Type B pancreatic cell (in vitro differentiated cells): ENCODE measurements around the gene ZNF385A. TPM values are rescaled to one million over a fixed set of nuclear protein-coding genes. Genes with fewer than 3 reads are reported as not detected.
A peak's percentile ranks its signal among the peaks of the same experiment; 100 is the strongest.
"Not testable (repeated sequence)": the region's sequence is repeated elsewhere in the genome, so short reads cannot be mapped to it uniquely, and the experiment has no call there.

Source experiments
- DNase-seq: peaks from one replicate; pipeline ENCODE4 v3.0.0; 2021; ENCODE audit warnings: mixed read lengths; ENCODE audit not compliant: unreplicated experiment; ENCODE audit errors: extremely low spot score
- H3K27ac Mint-ChIP-seq: 2 replicates; pipeline ENCODE4 v1.8.0; 2021; ENCODE audit warnings: mild to moderate bottlenecking, mixed read lengths
- H3K27me3 Mint-ChIP-seq: 2 replicates; pipeline ENCODE4 v1.8.0; 2021; ENCODE audit warnings: mixed read lengths
- H3K36me3 Mint-ChIP-seq: 2 replicates; pipeline ENCODE4 v1.8.0; 2021; ENCODE audit warnings: mixed read lengths
- H3K4me1 Mint-ChIP-seq: one replicate; pipeline ENCODE4 v1.8.0; 2021; ENCODE audit warnings: mixed read lengths; ENCODE audit not compliant: unreplicated experiment
- H3K4me3 Mint-ChIP-seq: 2 replicates; pipeline ENCODE4 v1.8.0; 2021; ENCODE audit warnings: mild to moderate bottlenecking, mixed read lengths
- H3K9me3 Mint-ChIP-seq: 2 replicates; pipeline ENCODE4 v1.8.0; 2021; ENCODE audit warnings: mixed read lengths
- total RNA-seq: library from RNA; stranded (reverse); gene quantifications from 2 replicates; pipeline ENCODE4 v1.2.1, GENCODE V29; 2021; ENCODE audit warnings: low replicate concordance
- TF ChIP-seq, protein P1 (sequence below): fragments of 200-600 bp; sonication (generic); conservative IDR thresholded peaks from 2 replicates; pipeline ENCODE4 v1.5.0; 2021; ENCODE audit warnings: antibody characterized with exemption, mild to moderate bottlenecking

Gene ZNF385A
- total RNA-seq, 1 donor from 2014 or later: 29.5 TPM

- H3K27ac Mint-ChIP-seq: no peak overlapping the region
- no peak for DNase-seq
- TF ChIP-seq, protein P1, sequence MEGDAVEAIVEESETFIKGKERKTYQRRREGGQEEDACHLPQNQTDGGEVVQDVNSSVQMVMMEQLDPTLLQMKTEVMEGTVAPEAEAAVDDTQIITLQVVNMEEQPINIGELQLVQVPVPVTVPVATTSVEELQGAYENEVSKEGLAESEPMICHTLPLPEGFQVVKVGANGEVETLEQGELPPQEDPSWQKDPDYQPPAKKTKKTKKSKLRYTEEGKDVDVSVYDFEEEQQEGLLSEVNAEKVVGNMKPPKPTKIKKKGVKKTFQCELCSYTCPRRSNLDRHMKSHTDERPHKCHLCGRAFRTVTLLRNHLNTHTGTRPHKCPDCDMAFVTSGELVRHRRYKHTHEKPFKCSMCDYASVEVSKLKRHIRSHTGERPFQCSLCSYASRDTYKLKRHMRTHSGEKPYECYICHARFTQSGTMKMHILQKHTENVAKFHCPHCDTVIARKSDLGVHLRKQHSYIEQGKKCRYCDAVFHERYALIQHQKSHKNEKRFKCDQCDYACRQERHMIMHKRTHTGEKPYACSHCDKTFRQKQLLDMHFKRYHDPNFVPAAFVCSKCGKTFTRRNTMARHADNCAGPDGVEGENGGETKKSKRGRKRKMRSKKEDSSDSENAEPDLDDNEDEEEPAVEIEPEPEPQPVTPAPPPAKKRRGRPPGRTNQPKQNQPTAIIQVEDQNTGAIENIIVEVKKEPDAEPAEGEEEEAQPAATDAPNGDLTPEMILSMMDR: no peak
- no peaks in the 10 kb centered on the region for H3K36me3 Mint-ChIP-seq
- no peaks in the 10 kb centered on the region for H3K27me3 Mint-ChIP-seq
- H3K4me1 Mint-ChIP-seq: peaks cover 41% of the 10 kb centered on the region
- no peak overlapping the region for H3K4me3 Mint-ChIP-seq
- no peaks in the 10 kb centered on the region for H3K9me3 Mint-ChIP-seq
Observed at GRCh38 chr12:54358191-54358944, 26.2 kb downstream of the ZNF385A start.

DNA sequence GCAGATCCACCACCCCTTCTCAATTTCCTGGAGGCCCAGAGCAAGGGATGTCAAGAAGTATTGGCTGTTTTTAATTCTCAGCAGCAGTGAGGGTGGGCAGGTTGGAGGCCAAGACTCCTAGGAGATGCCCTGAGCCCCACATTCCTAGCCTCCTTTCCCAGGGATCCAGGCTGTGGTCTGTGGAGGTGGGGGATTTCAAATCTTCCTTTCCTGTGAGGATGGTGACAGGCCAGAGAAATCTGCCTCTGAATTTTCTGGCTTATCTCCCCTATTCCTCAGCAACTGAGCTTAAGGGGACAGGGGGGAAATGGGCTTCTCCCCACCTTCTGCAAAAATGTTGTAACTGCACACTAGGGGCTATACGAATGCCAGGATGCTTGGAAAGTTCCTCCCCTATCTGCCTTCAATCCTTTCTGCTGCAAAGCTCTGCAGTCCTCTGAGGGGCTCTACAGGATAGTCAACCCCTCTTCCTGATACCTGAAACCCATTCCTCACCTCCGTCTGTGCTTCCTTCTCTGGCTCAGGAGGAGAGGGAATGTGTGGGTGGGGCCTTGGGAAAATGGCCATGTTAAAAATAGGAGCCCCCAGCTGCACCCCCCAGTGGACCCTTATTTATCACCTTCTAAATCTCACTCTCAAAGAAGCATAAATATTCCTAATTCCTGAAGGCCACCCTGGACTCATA, 26.9 kb downstream of the ZNF385A start:
- peak overlapping the region; percentile 75 for H3K27ac Mint-ChIP-seq

GRCh38 chr12:54356951-54357356, 27.6 kb downstream of the ZNF385A start:
- peaks cover 55% of the 10 kb centered on the region for H3K4me1 Mint-ChIP-seq
- no peak for DNase-seq
- H3K27ac Mint-ChIP-seq: peak overlapping the region; percentile 75
- H3K36me3 Mint-ChIP-seq: no peaks in the 10 kb centered on the region
- TF ChIP-seq, protein P1: no peak
- no peaks in the 10 kb centered on the region for H3K9me3 Mint-ChIP-seq
- no peak overlapping the region for H3K4me3 Mint-ChIP-seq
- no peaks in the 10 kb centered on the region for H3K27me3 Mint-ChIP-seq

More for the DNA sequence above, 26.9 kb downstream of the ZNF385A start:
- Mint-ChIP-seq H3K4me3 (no peak overlapping the region), H3K9me3 (no peaks in the 10 kb centered on the region), H3K4me1 (peaks cover 49% of the 10 kb centered on the region), H3K27me3 (no peaks in the 10 kb centered on the region), H3K36me3 (no peaks in the 10 kb centered on the region)
- DNase-seq: no peak
- TF ChIP-seq, protein P1: peak; percentile 7

GRCh38 chr12:54356228-54356627, 28.3 kb downstream of the ZNF385A start:
- Mint-ChIP-seq H3K36me3 (no peaks in the 10 kb centered on the region), H3K27me3 (no peaks in the 10 kb centered on the region), H3K27ac (peak overlapping the region; percentile 75), H3K4me3 (no peak overlapping the region), H3K9me3 (no peaks in the 10 kb centered on the region), H3K4me1 (peaks cover 63% of the 10 kb centered on the region)
- TF ChIP-seq, protein P1: no peak
- no peak for DNase-seq

DNA sequence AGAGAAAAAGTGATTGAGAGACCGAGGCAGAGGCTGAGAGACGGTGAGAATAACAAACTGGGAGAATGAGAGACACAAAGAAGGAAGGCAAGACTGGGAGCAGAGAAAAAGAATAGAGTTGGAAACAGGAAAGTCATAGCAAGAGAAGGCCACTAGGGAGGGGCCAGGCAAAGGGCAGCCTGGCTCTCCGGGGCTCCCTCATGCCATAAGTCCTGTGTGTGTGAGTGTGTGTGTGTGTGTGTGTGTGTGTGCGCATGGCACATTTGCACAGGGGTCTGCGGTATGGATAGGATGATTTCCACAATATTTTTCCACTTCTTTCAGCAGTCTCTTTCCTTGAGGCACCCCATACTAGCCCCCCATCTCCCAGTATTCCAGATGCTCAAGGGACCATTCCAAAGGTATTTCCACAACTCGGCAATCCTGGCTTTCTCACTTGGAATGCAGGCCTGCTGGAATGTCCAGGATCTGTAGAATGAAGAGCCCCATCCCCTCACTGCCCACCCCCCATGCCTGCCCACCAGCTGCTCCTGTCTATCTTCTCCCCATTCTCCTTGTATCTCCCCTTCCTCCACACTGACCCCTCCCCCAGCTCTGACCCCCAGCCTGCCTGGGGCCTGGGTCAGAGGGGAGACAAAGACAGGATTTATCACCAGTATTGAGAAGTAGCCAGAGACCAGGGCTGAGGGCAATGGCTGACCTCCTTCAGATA, 29.3 kb downstream of the ZNF385A start:
- Mint-ChIP-seq H3K36me3 (peaks cover 6% of the 10 kb centered on the region), H3K27me3 (no peaks in the 10 kb centered on the region), H3K27ac (peak overlapping the region; percentile 75), H3K4me3 (no peak overlapping the region), H3K4me1 (peaks cover 65% of the 10 kb centered on the region), H3K9me3 (no peaks in the 10 kb centered on the region)
- TF ChIP-seq, protein P1: peak; percentile 66
- DNase-seq: no peak

GRCh38 chr12:54354271-54354670, 30.3 kb downstream of the ZNF385A start:
- H3K9me3 Mint-ChIP-seq, DNase-seq, H3K27me3 Mint-ChIP-seq, H3K4me3 Mint-ChIP-seq: not testable (repeated sequence)
- H3K27ac Mint-ChIP-seq: peak overlapping the region; percentile 84
- H3K4me1 Mint-ChIP-seq: peaks cover 73% of the 10 kb centered on the region
- peaks cover 14% of the 10 kb centered on the region for H3K36me3 Mint-ChIP-seq
